ENCODE data around the gene KIF21B.

DNA sequence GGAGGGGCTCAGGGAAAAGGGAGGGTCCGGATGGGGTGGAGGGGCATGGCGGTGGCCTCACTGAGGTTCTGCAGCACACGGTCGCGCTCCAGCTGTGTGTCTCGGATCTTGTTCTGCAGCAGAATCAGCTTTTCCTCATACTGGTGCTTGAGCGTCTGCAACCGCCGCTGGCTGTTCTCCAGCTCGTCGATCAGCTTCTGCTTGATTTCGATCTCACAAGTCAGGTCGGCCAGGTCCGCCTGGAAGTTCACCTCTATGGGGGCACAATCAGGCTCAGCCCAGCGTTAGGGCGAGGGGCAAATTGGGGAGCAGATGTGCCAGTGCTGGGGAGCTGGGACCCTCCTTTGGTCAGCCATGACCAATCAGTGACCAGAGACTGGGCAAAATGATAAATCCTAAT is 25.2 kb downstream of the KIF21B start:
- TF ChIP-seq GATA2 (IDR thresholded peaks at IDR 0.05; ENCODE audit: low read depth, low read length) (no peak), GATA3 (IDR thresholded peaks at IDR 0.05; ENCODE audit: low read depth, low read length) (no peak)

Data from SH-SY5Y (cell line).